Stimulated activated CD8-positive, alpha-beta memory T cell treated with anti-CD3 and anti-CD28 coated beads, Interleukin-12 subunit alpha, Interleukin-12 subunit beta, amount 100 ng/mL, for 1 hour (primary cell): Measurements from ENCODE around the gene TBC1D10B.
A peak's percentile ranks its signal among the peaks of the same experiment; 100 is the strongest.
"Not testable (repeated sequence)": the region's sequence is repeated elsewhere in the genome, so short reads cannot be mapped to it uniquely, and the experiment has no call there.

ENCODE experiments used
- DNase-seq: peaks from one replicate; pipeline ENCODE4 v3.0.0-alpha.2; 2020; ENCODE audit warnings: low read depth

Gene TBC1D10B

DNA sequence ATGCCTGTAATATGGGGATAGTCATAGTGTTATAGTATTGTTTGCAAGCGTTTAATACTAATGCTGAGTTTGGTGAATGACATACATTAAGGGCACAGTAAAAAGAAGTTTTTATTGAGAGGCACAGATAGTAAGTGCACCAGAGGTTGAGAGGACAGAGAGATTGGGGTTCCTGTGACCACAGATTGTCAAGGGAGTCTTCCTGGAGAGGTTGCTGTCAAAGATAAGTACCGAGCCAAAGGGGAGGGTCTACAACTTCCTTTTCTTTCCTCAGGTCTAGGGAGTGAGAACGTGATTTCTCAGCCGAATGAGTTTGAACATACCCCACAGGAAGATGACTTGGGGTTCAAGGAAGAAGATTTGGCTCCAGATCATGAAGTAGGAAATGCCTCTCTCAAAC, 26.8 kb upstream of the TBC1D10B start:
- DNase-seq = no peak

DNA sequence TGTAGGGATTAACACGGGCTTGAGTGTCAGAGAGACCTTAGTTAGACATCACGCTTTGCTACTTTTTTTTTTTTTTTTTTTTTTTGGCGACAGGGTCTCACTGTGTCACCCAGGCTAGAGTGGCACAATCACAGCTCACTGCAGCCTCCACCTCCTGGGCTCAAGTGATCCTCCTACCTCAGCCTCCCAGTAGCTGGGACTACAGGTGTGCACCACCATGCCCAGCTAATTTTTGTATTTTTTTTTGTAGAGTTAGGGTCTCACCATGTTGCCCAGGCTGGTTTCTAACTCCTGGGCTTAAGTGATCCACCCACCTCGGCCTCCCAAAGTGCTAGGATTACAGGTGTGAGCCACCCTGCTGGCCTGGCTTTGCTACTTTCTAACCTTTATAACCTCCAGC, 26.3 kb upstream of the TBC1D10B start:
- DNase-seq = not testable (repeated sequence)

DNA sequence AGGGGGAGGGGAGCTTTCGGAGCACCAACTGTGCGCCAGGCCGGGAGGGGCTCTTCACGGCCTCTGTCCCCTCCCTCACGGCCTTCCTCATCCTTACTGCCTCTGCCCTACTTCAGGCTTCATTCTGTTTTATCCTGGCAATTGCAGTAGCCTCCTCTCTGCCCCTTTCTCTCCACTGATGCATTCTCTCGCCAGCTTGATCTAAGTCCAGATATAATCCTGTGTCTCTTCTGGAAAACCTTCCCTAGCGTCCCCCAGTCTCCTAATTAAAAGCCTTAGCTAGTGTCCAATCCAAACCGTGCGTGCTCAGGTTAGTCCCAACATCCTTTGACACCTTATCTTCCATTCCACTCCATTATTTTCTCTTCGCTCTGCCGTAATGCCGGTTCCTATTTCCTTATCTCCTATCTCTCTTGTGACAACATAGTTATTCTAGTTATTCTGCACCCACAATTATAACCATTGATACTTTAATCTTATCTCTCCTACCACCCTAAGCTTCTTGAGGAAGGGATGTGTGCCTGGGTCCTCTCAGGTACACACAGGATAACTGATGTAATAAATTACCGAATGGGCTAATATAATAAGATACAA, 25.8 kb upstream of the TBC1D10B start:
- DNase-seq = no peak

- DNase-seq = no peak
Observed at GRCh38 chr16:30395155-30395991, 25.1 kb upstream of the TBC1D10B start, which contains the start of gene ZNF48. ZNF48 (plus strand) TSS chr16:30395420; CDS start chr16:30395795, 375 bp downstream.

DNA sequence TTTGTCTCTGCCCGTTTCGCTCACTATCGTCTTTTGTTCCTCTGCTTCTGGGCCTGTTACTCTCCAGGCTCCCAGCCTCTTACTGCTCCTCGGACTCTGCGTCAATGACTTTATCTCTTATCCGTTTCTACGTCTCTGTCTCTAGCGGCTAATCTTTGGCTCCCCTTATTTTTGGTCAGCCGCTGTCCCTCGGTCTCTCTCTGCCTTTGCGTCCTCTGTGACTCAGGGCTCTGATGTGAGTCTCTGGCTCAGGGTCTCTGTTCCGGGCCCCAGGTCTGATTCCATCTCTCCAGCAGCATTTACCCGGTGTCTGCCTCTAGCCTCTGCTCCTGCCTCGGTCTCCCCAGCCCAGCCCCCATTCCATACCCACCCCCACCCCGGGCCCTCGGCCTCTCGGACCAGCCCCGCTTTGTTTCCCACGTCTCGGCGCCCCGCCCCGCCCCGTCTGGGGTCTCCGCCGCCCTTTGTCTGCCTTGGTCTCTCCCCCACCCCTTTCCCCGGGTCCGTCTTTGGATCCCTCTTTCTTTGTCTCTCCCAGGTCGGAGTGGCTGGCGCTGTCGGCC, 24.4 kb upstream of the TBC1D10B start:
- no peak for DNase-seq

DNA sequence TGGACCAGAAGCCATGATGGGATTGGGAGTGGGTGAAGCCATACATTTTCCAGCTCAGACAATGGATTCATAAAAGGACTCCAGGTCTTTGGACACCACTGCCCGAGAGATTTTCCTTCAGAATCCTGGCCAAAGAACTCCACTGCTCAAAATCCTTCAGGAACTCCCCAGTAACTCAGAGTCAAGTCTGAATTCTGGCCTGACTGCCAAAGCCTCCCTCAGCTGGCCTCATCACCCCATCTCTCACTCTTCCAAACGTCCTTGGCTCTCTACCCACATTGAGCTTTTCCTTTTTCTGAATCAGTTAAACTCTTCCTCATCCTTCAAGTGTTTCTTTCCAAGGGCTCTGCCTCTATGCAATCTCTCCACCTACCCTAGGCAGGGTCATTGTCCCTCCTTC, 13.2 kb upstream of the TBC1D10B start:
- DNase-seq = no peak

DNA sequence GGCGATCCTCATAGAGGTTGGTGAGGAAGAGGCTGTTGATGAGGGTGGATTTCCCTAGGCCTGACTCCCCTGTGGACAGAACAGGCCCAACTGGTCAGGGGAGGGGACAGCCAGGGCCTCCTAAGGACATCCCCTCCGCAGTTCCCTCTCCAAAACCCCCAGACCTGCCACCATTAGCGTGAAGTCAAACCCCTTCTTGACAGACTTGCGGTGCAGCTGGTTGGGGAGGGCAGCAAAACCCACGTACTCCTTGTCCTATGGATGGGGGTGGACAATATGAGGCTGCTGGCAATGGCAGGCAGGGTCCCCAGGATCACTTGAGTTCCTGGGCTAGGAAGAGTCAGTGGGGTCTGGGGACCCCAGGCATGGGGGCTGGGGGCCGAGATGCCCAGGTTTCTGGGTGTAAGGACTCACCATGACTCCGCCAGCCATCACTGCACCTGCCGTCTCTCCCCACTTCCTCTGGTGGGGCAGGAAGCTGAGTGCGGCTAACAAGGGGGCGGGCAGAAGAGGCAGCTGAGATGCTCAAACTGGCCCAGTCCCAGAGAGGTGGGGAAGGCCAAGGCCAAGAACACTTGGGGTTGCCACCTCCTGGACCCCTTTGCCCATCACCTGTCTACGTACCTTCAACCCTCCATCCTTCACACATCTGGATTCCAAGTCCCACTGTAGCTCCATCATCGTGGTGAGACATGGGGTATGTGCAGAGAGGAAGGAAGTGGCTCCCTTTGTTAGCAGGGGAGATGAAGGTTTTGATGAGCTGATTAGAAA, 12.0 kb upstream of the TBC1D10B start, which contains the start of gene SEPTIN1:
Gene SEPTIN1, minus strand, starts transcription at position 451 of the 771 bp plus-strand sequence. Its CDS starts 19 bp downstream, at position 432.
- peak; percentile 66 for DNase-seq

- DNase-seq = no peak
Observed at GRCh38 chr16:30381291-30382041, 11.2 kb upstream of the TBC1D10B start.

DNA sequence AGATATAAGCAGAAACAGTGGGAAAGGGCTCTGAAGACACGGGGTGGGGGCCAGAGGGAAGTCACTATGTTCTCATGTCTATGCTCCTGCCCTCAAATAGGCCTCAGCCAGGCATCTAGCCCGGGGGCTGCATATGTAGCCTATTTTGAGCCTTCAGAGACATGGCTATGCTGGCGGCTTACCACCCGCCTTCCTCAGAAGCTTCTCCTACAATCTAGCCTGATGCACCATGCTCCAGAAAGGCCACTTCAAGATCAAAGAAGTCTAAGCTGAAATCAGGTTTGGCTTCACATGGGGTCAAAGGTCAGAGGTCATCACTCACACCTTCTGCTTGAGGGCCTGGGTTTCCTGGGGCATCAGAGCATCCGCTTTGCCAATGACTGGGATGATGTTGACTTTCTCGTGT, 10.5 kb upstream of the TBC1D10B start:
- no peak for DNase-seq

- no peak for DNase-seq
Observed at GRCh38 chr16:30380072-30380802, 9.9 kb upstream of the TBC1D10B start.

- DNase-seq = no peak
Observed at GRCh38 chr16:30379158-30379783, 9.0 kb upstream of the TBC1D10B start.

DNA sequence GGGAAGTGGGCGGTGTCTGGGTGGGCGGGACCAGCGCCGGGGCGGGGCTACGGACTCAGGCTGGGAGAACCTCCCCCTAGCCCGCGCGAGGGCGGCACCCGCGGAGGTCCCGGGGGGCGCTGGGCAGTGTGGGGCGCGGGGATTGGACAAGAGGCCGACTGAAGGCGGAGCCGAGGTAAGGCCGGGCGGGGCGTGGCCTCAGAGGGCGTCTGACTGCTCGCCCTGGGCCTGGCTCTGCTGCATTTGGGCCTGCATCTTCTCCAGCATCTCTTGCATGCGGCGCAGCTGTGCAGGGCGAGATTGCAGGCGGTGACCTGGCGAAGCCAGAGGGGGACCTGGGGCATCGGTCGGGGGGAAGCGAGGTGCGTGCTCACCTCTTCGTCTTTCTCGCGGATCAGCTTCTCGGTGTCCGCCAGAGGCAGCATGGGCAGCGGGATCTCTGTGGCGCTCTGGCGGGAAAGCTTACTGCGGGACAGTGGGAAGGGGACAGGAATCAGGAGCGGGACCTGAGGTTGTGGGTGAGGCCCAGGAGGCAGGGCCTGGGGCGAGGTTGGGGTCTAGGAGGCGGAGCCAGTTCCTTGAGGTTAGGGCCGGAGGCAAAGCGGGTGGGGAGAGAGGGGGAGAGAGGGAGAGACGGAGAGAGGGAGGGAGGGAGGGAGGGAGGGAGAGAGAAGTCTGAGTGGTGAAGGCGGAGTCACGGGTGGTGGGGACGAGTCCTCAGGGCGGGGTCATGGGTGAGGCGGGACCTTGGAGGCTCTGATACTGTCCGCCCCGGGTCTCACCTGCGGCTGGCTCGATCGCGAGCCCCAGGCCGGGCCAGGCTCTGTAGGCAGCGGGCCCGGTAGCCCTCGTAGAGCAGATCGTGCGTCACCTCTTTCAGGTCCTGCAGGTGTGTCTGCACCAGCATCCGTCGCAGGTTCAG, 8.2 kb upstream of the TBC1D10B start:
- DNase-seq = peak; percentile 99

DNA sequence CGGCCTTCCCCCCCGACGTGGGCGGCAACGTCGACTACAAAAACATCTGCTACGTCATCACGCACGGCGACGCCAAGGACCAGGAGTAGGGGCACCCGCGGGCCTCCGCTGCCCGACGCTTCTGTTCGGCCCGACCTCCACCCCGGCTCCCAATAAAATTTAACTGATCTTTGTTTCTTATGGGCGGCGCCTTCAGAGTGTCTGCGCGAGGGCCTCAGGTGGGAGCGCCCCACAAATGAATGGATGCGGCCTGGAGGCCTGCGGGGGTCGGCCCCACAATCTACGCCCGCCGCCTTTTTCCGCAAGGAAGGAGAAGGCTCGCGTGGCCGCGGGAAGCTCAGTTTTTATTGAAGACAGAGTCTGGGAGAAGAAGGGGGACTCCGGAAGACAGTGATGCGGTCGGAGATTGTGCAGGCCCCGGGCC, 7.5 kb upstream of the TBC1D10B start:
- DNase-seq = peak; percentile 81

- no peak for DNase-seq
Observed at GRCh38 chr16:30377050-30377811, 6.9 kb upstream of the TBC1D10B start.

DNA sequence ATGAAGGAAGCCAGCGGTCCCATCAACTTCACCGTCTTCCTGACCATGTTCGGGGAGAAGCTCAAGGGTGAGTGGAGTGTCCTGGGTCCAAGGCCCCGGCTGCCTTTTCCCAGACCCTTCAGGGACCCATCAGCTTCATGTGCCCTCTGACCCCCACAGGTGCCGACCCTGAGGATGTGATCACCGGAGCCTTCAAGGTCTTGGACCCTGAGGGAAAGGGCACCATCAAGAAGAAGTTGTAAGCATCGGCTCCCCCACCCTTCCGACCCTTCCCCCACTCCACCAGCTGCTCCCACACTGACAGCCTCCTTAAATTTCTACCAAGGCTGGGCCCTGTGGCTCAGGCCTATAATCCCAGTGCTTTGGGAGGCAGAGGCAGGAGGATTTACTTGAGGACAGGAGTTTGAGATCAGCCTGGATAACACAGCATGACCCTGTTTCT, 6.2 kb upstream of the TBC1D10B start:
- DNase-seq = no peak

DNA sequence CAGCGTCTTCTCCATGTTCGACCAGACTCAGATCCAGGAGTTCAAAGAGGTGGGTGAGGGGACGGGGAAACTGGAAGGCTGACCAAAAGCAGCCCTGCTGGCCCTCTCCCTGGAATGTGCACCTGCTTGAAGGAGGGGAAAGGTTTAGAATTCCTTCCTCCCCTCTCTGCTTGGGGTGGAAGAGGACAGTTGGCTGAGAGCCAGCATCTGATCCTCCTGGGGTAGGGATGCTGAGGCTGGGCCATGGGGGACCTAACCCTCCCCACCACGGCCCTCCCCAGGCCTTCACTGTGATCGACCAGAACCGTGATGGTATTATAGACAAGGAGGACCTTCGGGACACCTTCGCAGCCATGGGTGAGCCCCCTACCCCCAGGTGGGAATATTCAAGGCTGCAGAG, 5.6 kb upstream of the TBC1D10B start:
- DNase-seq = no peak

- DNase-seq = no peak
Observed at GRCh38 chr16:30374538-30374937, 4.2 kb upstream of the TBC1D10B start, which contains the start of gene MYL11. MYL11 (plus strand) TSS chr16:30374802; CDS start chr16:30374858, 56 bp downstream.

DNA sequence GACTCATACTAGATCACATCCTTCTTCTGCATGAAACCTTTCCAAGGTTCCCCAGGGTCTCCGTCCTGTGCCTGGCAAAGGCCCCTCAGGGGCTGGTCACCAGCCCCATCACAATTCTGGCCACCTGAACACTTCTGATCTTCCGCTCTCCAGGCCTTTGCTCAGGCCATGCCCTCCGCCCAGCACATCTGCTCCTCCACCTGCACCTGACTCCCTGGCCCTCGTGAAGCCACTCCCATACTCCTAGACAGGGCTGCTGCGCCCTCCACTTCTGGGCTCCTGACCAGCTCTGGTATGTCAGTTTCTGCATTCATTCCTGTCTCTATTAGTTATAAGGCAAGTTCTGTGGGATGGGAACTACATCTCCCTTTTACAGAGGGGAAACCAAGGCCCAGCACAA, 2.4 kb upstream of the TBC1D10B start:
- DNase-seq = no peak
